ENCODE results near the gene POU2F1.

DNA sequence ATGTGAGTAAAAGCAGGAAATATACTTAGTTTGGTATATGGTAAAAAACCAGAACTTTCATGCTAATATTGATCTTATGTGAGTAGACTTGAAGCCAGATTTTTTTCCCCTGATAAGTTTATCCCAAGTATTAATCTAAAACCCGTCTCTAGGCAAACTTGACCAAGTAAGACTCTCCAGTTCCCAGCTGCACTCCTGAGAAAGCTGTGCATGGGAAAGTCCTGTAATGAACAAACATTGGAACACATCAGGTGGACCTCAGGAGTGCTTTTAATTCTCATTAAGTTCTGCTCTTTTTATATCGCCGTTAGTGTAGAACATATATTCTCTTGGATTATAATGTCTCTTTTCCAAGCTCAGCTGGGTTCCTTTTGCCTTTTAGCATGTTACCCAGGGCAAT lies 192.6 kb downstream of the POU2F1 start:
- TF ChIP-seq, protein P1, sequence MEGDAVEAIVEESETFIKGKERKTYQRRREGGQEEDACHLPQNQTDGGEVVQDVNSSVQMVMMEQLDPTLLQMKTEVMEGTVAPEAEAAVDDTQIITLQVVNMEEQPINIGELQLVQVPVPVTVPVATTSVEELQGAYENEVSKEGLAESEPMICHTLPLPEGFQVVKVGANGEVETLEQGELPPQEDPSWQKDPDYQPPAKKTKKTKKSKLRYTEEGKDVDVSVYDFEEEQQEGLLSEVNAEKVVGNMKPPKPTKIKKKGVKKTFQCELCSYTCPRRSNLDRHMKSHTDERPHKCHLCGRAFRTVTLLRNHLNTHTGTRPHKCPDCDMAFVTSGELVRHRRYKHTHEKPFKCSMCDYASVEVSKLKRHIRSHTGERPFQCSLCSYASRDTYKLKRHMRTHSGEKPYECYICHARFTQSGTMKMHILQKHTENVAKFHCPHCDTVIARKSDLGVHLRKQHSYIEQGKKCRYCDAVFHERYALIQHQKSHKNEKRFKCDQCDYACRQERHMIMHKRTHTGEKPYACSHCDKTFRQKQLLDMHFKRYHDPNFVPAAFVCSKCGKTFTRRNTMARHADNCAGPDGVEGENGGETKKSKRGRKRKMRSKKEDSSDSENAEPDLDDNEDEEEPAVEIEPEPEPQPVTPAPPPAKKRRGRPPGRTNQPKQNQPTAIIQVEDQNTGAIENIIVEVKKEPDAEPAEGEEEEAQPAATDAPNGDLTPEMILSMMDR (optimal IDR thresholded peaks at IDR 0.05 in 1 of 3, IDR thresholded peaks at IDR 0.05 in 1 of 3, conservative IDR thresholded peaks at IDR 0.05 in 1 of 3; ENCODE audit: extremely low read depth in 1 of 3, insufficient read depth in 2 of 3, low read length in 3 of 3): no peak
- no peak for TF ChIP-seq EZH2 (IDR thresholded peaks at IDR 0.05; ENCODE audit: low read length)
